ENCODE measurements around the gene DAO.

Gene DAO

DNA sequence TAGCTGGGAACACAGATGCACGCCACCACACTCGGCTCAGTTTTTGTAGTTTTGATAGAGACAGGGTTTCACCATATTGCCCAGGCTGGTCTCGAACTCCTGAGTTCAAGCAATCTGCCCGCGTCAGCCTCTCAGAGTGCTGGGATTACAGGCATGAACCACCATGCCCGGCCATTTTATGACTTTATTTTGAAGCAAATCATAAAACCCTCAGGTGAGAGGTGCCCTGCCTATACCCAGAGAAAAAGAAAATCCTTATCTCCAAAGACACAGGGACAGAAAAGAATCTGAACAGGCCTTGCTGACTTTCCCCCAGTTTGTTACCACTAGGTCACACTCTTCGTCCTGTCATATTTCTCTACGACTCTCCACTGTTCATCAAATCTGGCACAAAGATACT lies 48.8 kb downstream of the DAO start:
- no peak for DNase-seq

DNA sequence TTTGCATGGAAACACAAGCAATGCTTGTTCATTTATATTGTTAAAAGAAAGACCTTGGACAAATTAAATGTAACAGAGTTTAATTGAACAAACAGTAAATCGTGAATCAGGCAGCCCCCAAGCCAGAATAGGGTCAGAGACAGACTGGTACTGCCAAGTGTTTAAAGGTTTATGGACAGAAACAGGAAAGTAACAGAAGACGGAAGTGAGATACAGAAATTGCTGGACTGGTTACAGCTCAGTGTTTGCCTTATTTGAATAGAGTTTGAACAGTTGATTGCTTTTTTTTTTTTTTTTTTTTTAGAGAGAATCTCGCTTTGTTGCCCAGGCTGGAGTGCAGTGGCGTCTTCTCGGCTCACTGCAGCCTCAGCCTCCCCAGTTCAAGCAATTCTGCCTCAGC lies 50.3 kb downstream of the DAO start:
- DNase-seq, result no peak

DNA sequence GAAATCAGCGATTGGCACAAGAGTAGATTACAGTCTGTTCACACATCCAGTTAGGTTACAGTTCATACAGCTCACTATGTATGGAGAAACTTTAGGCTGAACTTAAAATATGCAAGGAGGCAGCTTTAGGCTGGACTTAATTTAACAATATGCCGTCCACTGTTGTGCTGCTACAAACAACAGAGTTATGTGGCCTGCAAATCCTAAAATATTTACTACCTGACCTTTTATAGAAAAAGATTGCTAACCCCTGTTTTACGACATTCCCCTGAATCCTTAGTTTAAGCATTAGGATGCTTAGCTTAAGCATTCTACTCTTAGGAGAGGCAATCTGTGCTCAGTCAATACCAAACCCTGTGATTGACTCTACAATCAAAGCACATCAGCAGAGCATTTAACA lies 50.9 kb downstream of the DAO start:
- no peak for DNase-seq

DNA sequence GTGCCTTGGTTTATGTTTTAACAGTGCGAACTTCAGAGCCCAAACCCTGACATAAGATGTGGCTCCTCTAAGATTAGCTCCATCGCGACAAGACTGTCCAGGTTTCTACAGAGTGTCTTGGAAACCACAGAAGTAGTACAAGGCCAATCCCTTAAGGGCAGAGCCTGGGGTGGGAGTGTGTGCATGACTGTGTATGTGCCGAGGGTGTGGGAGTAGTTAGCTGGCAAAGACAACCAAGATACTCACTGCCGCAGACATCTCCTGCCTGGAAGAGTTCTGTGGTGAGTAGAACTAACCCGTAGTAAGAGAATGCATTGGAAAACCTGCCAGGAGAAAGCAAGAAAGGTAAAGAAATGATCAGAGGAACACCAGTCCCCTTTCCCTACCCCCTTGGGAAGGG lies 54.1 kb downstream of the DAO start:
- no peak for DNase-seq

DNA sequence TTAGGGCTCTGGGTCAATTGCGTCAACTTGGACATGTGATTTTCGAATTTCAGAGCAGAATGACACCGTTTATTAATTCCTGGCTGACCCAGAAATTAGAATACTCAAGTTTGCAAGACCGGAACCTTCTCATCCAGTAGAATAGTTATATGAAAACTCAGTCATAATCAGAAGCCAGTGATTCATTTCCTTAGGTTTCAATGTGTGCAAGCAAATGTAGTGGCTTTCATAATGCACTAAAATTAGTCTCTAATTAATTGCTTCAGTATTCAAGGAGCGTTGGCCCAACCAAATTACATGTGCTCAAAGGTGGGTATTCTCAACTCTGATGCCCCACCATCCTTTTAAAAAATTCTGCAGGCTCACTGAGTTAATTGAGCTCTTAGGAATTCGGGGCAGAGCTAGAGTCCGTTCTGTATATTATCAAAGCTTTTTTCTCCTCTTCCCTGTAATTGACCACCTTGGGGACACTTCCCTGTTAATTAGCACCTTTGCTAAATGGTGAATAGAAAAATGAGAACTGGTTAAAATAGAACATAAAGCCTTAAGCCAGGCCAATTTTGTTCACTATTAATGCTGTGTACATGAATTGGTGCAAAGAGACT lies 55.4 kb downstream of the DAO start:
- DNase-seq, result no peak

DNA sequence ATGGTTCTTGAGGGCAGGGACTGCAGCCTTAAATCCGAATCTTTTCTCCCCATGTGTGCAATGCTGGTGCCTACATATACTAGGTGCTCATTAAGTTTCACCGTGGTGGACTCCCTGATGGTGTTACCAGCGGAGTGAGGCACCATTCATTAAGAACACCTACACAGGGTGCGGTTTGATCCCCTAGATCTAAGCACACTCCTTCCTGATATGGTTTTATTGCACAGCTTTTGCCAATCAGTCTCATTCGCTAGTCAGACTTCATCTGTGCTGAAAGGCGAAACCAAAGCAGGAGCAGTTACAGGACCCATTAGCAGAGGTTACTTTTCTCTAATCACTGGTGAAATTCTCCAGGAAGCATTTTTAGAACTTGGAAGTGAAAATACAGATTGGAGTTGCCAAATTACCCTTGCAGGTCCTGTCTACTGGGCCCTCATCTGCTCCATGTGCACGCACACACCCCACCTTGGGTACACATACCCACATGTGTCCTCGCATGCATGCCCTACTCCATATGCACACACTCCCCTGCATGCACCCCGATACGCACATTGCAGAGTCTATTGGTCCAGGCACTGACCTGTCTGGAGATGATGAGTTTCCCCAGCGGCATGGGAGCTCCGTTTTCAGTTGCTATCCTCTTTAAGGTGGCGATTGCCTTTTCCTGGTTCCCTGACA lies 58.5 kb downstream of the DAO start:
- no peak for DNase-seq

DNA sequence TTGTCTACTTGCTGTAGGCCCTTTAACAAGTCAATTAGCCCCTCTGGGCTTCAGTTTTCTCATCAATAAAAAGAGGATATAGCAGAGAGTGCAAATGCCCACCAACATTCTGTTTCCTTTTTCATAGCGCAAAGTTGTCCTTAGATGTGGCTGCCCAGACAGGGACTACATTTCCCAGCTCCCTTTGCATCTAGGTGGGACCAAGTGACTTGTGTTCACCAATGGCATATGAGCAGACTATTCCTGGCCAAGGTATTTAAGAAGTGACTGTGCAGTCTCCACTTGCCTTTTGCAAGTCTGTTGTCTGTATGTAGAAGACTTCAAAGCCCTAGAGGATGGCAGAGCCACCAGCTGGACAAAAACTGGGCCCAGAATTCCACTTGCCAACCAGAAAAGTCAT lies 59.7 kb downstream of the DAO start:
- peak in 1 of 2 experiments; percentile 18 for DNase-seq

DNA sequence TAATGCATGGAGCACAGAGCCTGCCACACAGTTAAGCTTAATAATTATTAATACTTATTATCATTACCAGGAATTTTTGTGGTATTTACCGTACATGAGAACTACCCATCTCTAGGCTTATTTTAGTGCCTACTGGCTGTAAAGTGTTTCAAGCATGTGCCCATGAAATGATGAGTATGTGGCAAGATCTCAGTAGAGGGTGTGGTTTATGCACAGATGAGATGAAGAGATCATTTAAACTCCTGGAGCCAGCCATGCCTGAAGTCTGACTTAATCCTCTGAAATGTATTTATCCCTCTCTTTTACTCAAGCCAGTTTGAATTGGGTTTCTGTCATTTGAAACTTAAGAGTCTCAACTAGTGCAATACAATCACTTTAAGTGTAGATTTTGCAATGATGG lies 60.2 kb downstream of the DAO start:
- DNase-seq, result no peak

DNA sequence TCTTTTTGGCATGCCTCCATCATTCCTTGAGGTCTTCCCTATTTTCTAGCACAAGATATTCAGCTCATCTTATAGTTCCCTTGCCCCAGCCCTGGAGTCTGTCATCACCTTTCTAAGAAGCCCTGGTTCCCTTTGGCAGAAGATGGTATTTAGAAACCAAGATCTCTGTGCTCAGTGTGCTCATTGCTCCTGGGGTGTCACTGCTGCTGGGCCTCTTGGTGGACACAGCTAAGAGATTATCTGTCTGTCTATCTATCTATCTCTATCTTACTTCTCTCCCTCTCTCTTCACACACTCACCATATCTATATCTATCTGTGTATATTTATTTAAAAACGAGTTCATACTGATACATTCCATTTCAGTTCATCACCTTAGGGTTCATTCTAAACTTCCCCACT lies 67.2 kb downstream of the DAO start:
- no peak for DNase-seq

DNA sequence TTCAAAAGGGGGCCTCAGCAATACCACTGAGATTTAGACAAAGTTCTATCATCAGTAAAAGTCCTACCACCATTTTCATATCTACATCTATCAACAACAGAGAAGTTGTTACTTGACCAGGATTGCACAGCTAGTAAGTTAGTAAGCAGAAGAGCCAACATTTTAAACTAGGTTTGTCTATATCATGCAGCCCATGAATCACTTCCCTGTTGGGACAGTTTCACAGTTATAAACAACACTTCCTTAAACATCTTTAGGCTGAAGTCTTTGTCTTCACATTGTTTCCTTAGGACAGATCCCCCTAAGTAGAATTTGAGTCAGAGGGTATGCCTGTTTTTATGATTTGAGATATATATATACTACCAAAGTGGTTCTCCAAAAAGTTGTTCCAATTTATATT lies 68.5 kb downstream of the DAO start:
- no peak for DNase-seq

DNA sequence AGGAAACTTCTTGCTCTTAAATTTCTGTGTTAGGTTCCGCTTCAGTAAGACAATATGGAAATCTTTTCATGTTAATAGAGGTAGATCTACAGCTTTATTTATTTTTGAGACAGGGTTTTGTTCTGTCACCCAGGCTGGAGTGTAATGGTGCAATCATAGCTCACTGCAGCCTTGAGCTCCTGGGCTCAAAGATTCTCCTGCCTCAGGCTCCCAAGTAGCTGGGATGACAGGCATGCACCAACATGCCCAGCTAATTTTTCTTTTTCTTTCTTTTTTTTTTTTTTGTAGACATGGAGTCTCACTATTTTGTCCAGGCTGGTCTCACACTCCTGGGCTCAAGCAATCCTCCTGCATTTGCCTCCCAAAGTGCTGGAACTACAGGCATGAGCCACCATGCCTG lies 70.1 kb downstream of the DAO start:
- no peak for DNase-seq

Data from SW 1271 (cell line).